Measurements from ENCODE around the gene INPP4A.

GRCh38 chr2:98502556-98503335 lies 58.1 kb downstream of the INPP4A start:
- no peak for TF ChIP-seq CTCF (IDR thresholded peaks at IDR 0.05)
- TF ChIP-seq POLR2A (IDR thresholded peaks at IDR 0.05), result no peak

All from esophagus squamous epithelium (tissue), 4 donors.